ENCODE results near the gene SETD4.

GRCh38 chr21:36100971-36101641 is 40.8 kb upstream of the SETD4 start:
- TF ChIP-seq REST (IDR thresholded peaks at IDR 0.05; ENCODE audit: borderline replicate concordance in 1 of 2, low read depth in 1 of 2, low read length in 2 of 2) (no peak), CTCF (CRISPR knock-in tag; IDR thresholded peaks at IDR 0.05) (no peak), THAP7 (CRISPR knock-in tag; IDR thresholded peaks at IDR 0.05) (no peak), EHMT2 (IDR thresholded peaks at IDR 0.05; ENCODE audit: borderline replicate concordance, low read depth, low read length) (no peak), ZNF780A (CRISPR knock-in tag; IDR thresholded peaks at IDR 0.05) (no peak), EP300 (IDR thresholded peaks at IDR 0.05; ENCODE audit: low read depth in 2 of 2, low read length in 2 of 2) (no peak), EP300 (CRISPR knock-in tag; IDR thresholded peaks at IDR 0.05; ENCODE audit: borderline replicate concordance) (no peak), IRX3 (CRISPR knock-in tag; IDR thresholded peaks at IDR 0.05; ENCODE audit: borderline replicate concordance, low read depth) (no peak), MEIS1 (CRISPR knock-in tag; IDR thresholded peaks at IDR 0.05; ENCODE audit: borderline replicate concordance) (no peak), SMAD3 (CRISPR knock-in tag; IDR thresholded peaks at IDR 0.05) (no peak), ZNF280D (CRISPR knock-in tag; IDR thresholded peaks at IDR 0.05) (no peak), FOXM1 (CRISPR knock-in tag; IDR thresholded peaks at IDR 0.05) (no peak), CC2D1A (CRISPR knock-in tag; IDR thresholded peaks at IDR 0.05) (no peak), TGIF2 (CRISPR knock-in tag; IDR thresholded peaks at IDR 0.05) (no peak), KAT2B (IDR thresholded peaks at IDR 0.05; ENCODE audit: borderline replicate concordance, low read depth, low read length) (no peak)

Measured in HepG2 (cell line).